Cerebellar cortex (tissue), 1 donor: ENCODE measurements around the gene KLHL22.
"Not testable (repeated sequence)": the region's sequence is repeated elsewhere in the genome, so short reads cannot be mapped to it uniquely, and the experiment has no call there.

Experiments
- DNase-seq: peaks from one replicate; pipeline ENCODE4 v3.0.0-alpha.2; 2015; ENCODE audit warnings: low spot score

KLHL22 gene

GRCh38 chr22:20494978-20495860 is at the start of gene KLHL22:
Gene KLHL22, minus strand, starts transcription at chr22:20495795. Its CDS starts 6,584 bp downstream, at chr22:20489211.
- DNase-seq, result peak; percentile 34

GRCh38 chr22:20545318-20545634 is 49.7 kb upstream of the KLHL22 start:
- not testable (repeated sequence) for DNase-seq

- no peak for DNase-seq
Measured at GRCh38 chr22:20542736-20543135, 47.1 kb upstream of the KLHL22 start.

GRCh38 chr22:20542055-20542454 is 46.5 kb upstream of the KLHL22 start:
- no peak for DNase-seq

GRCh38 chr22:20538875-20539274 is 43.3 kb upstream of the KLHL22 start:
- not testable (repeated sequence) for DNase-seq

DNA sequence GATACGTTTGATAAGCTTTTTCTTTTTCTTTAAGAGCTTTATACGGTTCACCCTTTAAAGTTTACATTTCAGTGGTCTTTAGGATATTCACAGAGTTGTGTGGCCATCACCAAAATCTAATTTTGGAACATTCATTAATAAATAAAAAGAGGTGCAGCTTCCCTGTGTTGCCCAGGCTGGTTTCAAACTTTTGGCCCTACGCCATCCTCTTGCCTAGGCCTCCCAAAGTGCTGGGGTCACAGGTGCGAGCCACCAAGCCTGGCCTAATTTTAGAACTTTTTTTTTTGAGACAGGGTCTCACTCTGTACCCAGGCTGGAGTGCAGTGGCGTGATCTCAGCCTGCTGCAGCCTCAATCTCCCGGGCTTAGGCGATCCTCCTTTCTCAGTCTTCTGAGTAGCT is 42.4 kb upstream of the KLHL22 start:
- DNase-seq, result no peak

DNA sequence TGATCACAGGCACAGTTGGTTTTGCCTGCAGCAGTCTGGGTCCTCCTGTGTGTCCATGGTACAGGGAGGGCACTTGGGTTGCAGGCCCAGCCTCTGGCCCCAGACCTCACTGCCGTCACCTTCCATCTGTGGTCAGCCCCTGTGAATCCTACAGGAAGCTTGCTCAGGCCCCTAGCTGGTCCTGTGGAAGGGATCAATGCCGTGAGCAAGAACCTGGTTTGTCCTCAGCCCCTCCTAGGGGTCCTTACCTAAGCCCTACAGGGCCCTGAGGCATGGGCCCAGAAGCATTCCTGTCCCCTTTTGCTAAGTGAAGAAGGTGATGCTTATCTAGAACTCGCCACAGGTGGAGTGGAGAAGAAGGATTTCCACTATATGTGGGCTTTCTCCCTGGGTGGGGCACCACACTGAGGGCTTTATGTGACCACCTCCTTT is 41.7 kb upstream of the KLHL22 start:
- DNase-seq, result no peak

- DNase-seq, result no peak
Measured at GRCh38 chr22:20536590-20537324, 41.2 kb upstream of the KLHL22 start.

DNA sequence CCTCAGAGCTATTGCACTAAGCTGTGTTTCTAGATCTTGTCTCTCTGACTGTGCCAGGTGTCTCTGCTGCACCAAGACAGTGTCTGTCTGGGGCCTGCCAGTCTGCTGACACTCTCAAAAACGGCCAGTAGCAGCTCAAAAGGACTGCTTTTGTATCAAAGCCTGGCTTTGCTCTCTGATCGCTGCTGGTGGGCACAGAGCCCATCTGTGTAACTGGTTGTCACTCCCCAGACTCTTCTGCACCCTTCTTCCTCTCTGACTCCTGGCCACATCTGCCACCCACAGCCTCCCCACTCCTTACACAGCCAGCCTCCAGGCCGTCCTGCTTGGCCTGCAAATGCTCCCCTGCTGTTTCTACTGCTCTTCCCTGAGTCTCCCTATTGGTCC is 38.3 kb upstream of the KLHL22 start:
- DNase-seq, result no peak

DNA sequence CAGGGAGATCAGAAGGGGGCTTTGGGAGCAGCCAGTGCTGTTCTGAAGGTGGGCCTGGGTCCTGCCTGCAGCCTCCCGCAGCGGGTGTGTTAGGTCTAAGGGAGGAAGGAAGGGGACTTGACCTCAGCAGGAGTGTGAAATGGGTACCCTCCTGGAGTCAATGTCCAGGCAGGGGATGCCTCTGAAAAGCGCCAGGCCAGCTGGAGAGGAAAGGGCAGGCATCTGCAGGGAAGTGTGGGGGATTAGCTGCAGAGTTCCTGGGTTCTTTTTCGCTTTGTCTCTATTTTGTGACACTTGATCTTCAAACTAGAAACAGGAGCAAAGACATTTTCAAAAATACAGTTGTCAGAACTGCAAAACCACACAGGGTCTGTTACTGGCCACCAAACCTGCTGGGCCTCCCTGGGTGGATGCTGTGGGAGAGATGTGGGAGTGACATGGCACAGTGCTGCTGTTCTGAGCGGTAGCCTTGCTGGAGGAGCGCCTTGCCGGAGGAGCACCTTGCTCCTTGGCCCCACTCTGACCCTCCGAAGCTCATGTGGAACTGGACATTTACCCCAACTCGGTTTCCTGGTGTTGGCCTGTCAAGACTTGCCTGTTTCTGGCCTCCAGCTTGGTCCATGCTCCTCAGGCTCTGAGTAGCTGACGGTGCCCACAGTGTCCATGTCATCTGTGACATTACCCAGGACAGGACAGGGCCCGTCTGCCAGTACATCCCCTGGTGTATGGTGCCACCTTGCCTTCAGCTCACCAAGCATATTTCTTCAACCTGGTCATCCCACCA is 37.7 kb upstream of the KLHL22 start:
- no peak for DNase-seq

- no peak for DNase-seq
Measured at GRCh38 chr22:20532256-20532993, 36.8 kb upstream of the KLHL22 start.

DNA sequence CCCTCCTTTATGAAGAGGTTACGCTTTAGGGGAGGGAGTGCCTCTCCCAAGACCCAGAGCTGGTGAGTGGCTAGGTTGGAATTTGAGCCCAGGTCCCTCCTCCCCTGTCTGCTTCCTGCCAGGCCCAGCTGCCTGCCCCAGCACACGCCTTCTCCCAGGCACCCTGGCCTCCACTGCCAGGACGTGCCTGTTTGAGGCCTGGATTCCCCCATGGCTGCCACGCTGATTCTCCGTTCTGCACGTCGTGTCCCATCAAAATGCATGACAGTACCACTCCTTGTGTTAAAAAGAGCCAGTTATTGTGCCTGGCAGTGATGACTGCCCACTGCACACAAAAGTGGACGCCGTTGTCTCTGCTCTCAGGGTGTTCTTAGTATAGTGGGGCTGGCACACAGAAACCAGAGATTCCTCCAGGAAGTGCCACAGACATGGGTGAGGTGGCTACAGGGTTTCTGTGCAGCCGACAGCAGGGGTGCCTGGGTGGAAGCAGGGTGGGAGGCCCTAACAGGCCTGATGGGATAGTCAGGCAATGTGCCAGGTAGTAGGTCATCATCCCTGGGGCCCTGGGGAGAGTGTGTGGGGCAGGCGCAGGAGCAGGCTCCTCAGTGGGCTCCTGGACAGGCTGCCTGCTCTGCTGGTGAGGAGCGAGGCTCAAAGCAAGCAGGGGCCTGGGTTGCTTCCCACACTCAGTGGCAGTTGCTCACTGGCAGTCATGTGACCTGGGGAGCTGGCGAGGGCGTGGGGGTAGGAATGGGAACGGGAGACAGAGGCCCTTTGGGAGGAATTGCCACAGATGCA is 36.0 kb upstream of the KLHL22 start:
- DNase-seq, result no peak

DNA sequence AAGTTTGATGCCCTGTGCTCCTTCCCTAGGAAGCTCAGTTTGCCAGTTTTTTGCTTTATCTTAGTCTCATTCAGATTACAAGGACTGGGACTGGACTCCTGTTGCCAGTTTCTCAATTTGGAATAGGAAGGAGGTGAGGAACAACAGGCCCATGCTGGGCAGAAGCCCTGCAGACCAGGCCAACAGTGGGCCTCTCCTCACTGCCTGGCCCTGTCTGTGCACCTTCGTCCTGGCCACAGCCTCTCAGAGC is 35.5 kb upstream of the KLHL22 start:
- no peak for DNase-seq

GRCh38 chr22:20530368-20531153 is 35.0 kb upstream of the KLHL22 start:
- no peak for DNase-seq

GRCh38 chr22:20528405-20528978 is 32.9 kb upstream of the KLHL22 start:
- no peak for DNase-seq

DNA sequence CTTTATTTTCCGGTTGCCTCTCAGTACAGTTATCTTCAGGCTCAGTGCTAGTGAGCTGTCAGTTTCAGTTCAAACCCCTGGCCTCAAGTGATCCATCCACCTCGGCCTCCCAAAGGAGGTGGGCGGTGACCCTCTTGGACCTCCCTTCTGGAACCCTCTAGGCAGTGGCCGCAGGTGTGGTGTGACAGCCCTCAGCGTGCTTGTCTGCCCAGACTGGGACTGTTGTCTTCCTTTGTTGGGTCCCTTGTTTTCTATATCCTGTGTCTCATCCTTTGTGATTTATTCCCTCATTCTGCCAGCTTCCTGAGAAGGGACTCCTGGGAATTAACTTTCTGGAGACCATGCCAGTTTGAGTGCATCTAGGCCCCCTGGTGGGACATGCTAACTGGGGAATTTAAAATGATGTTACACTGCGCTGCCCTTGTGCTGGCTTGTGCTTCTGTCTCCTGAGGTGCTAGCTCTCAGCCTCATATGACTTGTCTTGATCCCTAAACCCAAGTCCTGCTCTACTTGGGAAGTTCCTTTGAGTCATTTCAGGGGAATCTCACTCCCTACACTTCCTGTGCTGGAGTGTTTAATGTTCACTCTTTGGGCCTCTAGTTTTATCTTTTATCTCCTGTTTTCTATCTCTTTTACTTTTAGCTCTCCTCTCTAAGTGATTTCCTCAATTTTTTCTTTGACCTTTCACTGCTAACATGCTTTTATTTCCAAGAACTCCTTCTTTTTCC is 31.2 kb upstream of the KLHL22 start:
- no peak for DNase-seq

DNA sequence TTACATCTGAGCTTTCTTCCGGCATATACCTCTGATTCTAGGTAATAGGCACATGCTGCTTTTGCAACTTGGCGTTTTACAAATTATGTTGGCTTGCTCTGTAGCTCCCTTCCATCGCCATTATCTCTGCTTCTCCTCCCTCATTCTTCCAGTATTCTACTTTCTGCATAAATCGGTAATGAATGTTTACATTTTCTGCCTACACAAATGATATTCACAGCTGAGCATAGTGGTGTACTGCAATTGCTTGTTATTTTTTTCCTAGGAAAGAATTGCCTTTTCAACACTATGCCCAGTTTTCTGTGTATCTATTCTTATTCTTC is 30.7 kb upstream of the KLHL22 start:
- DNase-seq, result no peak

DNA sequence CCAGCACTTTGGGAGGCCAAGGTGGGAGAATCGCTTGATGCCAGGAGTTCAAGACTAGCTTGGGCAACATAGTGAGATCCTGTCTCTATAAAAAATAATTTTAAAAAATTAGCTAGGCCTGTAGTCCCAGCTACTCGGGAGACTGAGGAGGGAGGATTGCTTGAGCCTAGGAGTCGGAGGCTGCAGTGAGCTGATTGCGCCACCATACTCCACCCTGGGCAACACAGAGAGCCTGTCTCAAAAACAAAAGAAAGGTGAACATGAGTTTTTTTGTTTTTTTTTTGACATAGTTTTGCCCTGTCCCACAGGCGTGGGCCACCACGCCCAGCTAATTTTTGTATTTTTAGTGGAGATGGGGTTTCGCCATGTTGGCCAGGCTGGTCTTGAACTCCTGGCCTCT is 29.5 kb upstream of the KLHL22 start:
- no peak for DNase-seq

- DNase-seq, result peak; percentile 7
Measured at GRCh38 chr22:20524004-20524481, 28.4 kb upstream of the KLHL22 start.
